Sigmoid colon (tissue), 4 donors: ENCODE results near the gene MLLT10.

Experiments
- EP300 ChIP-seq, 4 donors: sonication (generic); formaldehyde crosslinking; IDR thresholded peaks; one replicate each; pipeline ENCODE4 v1.6.1; 2017; ENCODE audit warnings: antibody characterized with exemption in 4 of 4
- POLR2AphosphoS5 ChIP-seq, 4 donors: sonication (generic); formaldehyde crosslinking; IDR thresholded peaks; one replicate each; pipeline ENCODE4 v1.6.1; 2017; ENCODE audit warnings: antibody characterized with exemption in 4 of 4

- TF ChIP-seq POLR2AphosphoS5 (IDR thresholded peaks at IDR 0.05) (no peak), EP300 (IDR thresholded peaks at IDR 0.05) (no peak)
Measured at GRCh38 chr10:21758239-21758638, 224.2 kb downstream of the MLLT10 start.
